ENCODE measurements around the gene AGPAT1. TPM values are rescaled to one million over a fixed set of nuclear protein-coding genes. Genes with fewer than 3 reads are reported as not detected.
"Not testable (repeated sequence)": the region's sequence is repeated elsewhere in the genome, so short reads cannot be mapped to it uniquely, and the experiment has no call there.

AGPAT1 gene
- total RNA-seq, 2 experiments from 2014 or later: 37.5 to 38.6 TPM

- DNase-seq (no peak), ATAC-seq (no peak)
- Mint-ChIP-seq H3K27me3 (peaks cover 50% of the 10 kb centered on the region), H3K9me3 (ENCODE audit: low read depth) (no peaks in the 10 kb centered on the region), H3K27ac (no peak within 1 kb of the TSS), H3K4me1 (peaks cover 32% of the 10 kb centered on the region), H3K36me3 (peaks cover 1% of the 10 kb centered on the region), H3K4me3 (no peak within 1 kb of the TSS)
- CTCF ChIA-PET: interaction anchor here (1.1 to 1.6 kb wide), 4 partner anchors 21 to 43 kb away, joined by 3 to 5 read pairs (median 3); no protein-coding TSS in a partner anchor
Measured at GRCh38 chr6:32151863-32152768, 23.8 kb downstream of the AGPAT1 start, which contains the start of gene PRRT1. Gene PRRT1 (minus strand): TSS chr6:32151939. CDS start chr6:32151827, 112 bp downstream.

DNA sequence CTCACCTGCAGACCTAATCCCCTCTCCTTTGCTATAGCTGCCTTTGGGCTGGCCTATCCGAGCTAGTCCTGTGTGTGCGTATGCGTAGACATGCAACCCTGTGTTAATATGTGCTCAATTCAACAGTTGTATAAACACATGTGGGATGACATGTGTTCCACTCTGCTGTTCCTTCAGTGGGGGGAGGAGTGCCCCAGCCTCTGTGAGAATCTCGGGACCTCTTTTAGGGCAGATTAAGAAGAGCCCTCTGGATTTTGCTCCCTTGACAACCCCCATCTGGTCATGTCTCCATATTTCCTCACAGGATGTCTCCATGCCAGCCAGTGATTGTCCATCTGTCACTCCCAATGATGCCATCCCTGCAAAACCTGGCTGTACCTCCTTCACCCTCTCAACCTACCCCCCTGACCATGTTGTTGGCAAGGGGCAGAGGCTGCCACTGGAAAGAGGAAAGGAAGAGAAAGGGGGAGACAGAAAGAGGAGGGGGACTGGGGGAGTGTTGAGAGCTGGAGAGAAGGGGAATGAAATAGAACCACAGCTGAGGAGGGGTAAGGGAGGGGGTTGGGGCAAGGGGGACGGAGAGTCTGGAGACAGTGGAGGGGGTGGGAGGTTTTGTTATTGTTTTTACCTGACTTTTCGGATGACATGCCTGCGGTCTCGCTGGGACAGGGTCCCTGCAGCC lies 24.6 kb downstream of the AGPAT1 start:
- H3K9me3 Mint-ChIP-seq (ENCODE audit: low read depth): no peaks in the 10 kb centered on the region
- H3K36me3 Mint-ChIP-seq: peaks cover 1% of the 10 kb centered on the region
- H3K4me3 Mint-ChIP-seq: no peak overlapping the region
- DNase-seq (no peak), ATAC-seq (no peak)
- CTCF ChIA-PET: interaction anchor here (1.4 to 1.6 kb wide), 3 partner anchors 21 to 44 kb away, joined by 3 to 5 read pairs (median 3); no protein-coding TSS in a partner anchor
- H3K27me3 Mint-ChIP-seq: peaks cover 57% of the 10 kb centered on the region
- H3K27ac Mint-ChIP-seq: no peak overlapping the region
- H3K4me1 Mint-ChIP-seq: peaks cover 32% of the 10 kb centered on the region

- ATAC-seq: no peak
- peaks cover 25% of the 10 kb centered on the region for H3K4me1 Mint-ChIP-seq
- CTCF ChIA-PET: interaction anchor here (1.4 kb wide), 1 partner anchor 27 kb away, joined by 3 read pairs; no protein-coding TSS in a partner anchor
- H3K9me3 Mint-ChIP-seq (ENCODE audit: low read depth): no peaks in the 10 kb centered on the region
- H3K27me3 Mint-ChIP-seq: peaks cover 63% of the 10 kb centered on the region
- H3K4me3 Mint-ChIP-seq: no peak overlapping the region
- no peak overlapping the region for H3K27ac Mint-ChIP-seq
- H3K36me3 Mint-ChIP-seq: no peaks in the 10 kb centered on the region
- DNase-seq: no peak
Measured at GRCh38 chr6:32149932-32150870, 25.7 kb downstream of the AGPAT1 start.

GRCh38 chr6:32149092-32149755 lies 26.7 kb downstream of the AGPAT1 start:
- Mint-ChIP-seq H3K4me1 (peaks cover 19% of the 10 kb centered on the region), H3K36me3 (no peaks in the 10 kb centered on the region), H3K27me3 (peaks cover 63% of the 10 kb centered on the region), H3K4me3 (peak overlapping the region; percentile 61), H3K27ac (peak overlapping the region; percentile 53), H3K9me3 (ENCODE audit: low read depth) (no peaks in the 10 kb centered on the region)
- DNase-seq: no peak
- peak; percentile 5 for ATAC-seq
- CTCF ChIA-PET: interaction anchor here (0.8 kb wide), 1 partner anchor 21 kb away, joined by 3 read pairs; the partner anchor contains the start of gene ATF6B

DNA sequence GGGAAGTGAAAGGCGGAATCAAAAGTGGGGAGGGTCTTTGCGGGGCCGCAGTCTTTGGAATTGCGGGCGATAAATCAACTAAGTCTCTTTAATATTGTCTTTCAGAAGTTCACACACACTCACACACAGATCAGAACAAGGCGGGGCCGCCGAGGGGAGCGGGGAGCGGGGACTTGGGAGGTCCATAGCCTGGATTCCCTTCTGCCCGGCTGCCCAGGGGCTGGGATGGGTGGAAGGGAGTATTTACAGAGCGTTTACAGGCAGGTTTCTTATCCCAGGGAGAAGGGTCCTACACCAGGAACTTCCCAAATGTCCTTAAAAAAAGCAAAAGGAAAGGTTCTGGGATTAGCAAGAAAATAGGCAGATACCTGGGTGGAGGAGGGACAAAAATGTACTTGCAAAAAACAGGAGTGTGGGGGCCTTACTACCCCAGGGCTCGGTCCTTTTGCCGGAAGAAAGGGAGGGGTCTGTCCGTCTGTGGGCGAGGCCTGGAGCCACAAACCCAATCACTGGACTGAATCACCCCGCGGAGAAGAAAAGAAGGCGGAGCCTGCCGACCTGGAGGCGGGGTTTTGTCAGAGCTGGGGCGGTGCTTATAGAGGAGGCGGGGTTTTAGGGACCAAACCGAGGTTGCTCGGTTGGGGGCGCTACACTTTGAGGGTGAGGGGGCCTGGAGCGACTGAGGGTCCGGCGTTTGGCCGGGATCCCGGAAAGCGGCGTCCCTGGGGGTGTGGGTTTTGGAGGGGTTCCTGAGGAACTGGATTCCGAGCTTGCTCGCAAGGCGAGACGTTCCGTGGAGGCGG lies 27.4 kb downstream of the AGPAT1 start:
- peak; percentile 77 for ATAC-seq
- CTCF ChIA-PET: interaction anchor here (0.7 to 1.4 kb wide), 3 partner anchors 16 to 240 kb away, joined by 3 to 4 read pairs (median 3); partner anchors contain the start of genes ATF6B and EGFL8
- no peaks in the 10 kb centered on the region for H3K9me3 Mint-ChIP-seq (ENCODE audit: low read depth)
- no peaks in the 10 kb centered on the region for H3K36me3 Mint-ChIP-seq
- H3K4me1 Mint-ChIP-seq: peaks cover 17% of the 10 kb centered on the region
- H3K27ac Mint-ChIP-seq: peak overlapping the region; percentile 53
- peak overlapping the region; percentile 61 for H3K4me3 Mint-ChIP-seq
- peak; percentile 74 for DNase-seq
- H3K27me3 Mint-ChIP-seq: peaks cover 63% of the 10 kb centered on the region

DNA sequence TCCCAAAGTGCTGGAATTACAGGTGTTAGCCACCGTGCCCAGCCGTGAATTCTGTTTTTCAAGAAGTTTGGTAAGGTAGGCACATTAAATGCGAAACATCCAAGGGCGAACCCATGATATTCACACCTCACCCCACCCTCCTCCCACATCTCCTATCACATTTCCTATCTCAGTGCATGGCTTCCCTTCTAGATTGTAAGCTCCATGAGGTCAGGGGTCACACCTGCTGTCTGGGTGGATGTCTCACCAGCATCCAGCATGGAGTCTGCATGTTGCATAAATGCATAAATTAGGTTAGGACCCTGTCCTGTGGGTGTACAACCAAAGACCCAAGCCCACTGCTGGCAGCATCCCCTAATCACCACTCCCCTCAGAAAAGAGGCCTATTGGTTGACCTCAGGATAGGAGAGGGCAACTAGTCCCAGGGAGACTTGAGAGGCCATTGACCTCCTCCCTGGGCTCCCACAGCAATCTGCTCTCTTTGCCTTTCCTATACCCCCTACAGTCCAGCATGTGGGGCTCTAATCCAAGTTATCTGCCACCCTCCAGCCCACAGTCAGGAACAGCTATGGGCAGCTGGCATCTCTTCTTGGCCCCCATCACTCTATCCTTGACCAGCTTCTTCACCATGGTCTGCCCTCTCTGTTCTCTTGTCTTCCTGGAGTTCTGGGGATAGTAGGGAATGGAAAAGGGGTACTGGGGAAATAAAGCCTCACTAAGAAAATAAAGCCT lies 28.3 kb downstream of the AGPAT1 start:
- no peak overlapping the region for H3K4me3 Mint-ChIP-seq
- H3K9me3 Mint-ChIP-seq (ENCODE audit: low read depth): no peaks in the 10 kb centered on the region
- ATAC-seq (no peak), DNase-seq (no peak)
- H3K27ac Mint-ChIP-seq: no peak overlapping the region
- CTCF ChIA-PET: interaction anchor here (0.7 to 1.4 kb wide), 2 partner anchors 16 to 239 kb away, joined by 3 to 4 read pairs; partner anchors contain the start of gene EGFL8
- H3K27me3 Mint-ChIP-seq: peaks cover 56% of the 10 kb centered on the region
- H3K36me3 Mint-ChIP-seq: no peaks in the 10 kb centered on the region
- H3K4me1 Mint-ChIP-seq: peaks cover 14% of the 10 kb centered on the region

GRCh38 chr6:32146687-32147086 lies 29.2 kb downstream of the AGPAT1 start:
- ATAC-seq (no peak), DNase-seq (no peak)
- Mint-ChIP-seq H3K36me3 (no peaks in the 10 kb centered on the region), H3K4me1 (peaks cover 12% of the 10 kb centered on the region), H3K9me3 (ENCODE audit: low read depth) (no peaks in the 10 kb centered on the region), H3K4me3 (no peak overlapping the region), H3K27me3 (peaks cover 52% of the 10 kb centered on the region), H3K27ac (no peak overlapping the region)
- CTCF ChIA-PET: interaction anchor here (1.4 kb wide), 1 partner anchor 17 kb away, joined by 4 read pairs; the partner anchor contains the start of gene EGFL8

- DNase-seq (no peak), ATAC-seq (no peak)
- no peaks in the 10 kb centered on the region for H3K9me3 Mint-ChIP-seq (ENCODE audit: low read depth)
- peaks cover 12% of the 10 kb centered on the region for H3K4me1 Mint-ChIP-seq
- H3K27me3 Mint-ChIP-seq: peaks cover 50% of the 10 kb centered on the region
- CTCF ChIA-PET: no interaction called here
- no peak overlapping the region for H3K4me3 Mint-ChIP-seq
- H3K36me3 Mint-ChIP-seq: no peaks in the 10 kb centered on the region
- no peak overlapping the region for H3K27ac Mint-ChIP-seq
Measured at GRCh38 chr6:32146287-32146686, 29.6 kb downstream of the AGPAT1 start.

- H3K4me1 Mint-ChIP-seq; H3K9me3 Mint-ChIP-seq (ENCODE audit: low read depth); H3K27ac Mint-ChIP-seq; DNase-seq; H3K4me3 Mint-ChIP-seq; CTCF ChIA-PET; ATAC-seq; H3K36me3 Mint-ChIP-seq: not testable (repeated sequence)
- peaks cover 36% of the 10 kb centered on the region for H3K27me3 Mint-ChIP-seq
Measured at GRCh38 chr6:32144238-32144637, 31.6 kb downstream of the AGPAT1 start.

DNA sequence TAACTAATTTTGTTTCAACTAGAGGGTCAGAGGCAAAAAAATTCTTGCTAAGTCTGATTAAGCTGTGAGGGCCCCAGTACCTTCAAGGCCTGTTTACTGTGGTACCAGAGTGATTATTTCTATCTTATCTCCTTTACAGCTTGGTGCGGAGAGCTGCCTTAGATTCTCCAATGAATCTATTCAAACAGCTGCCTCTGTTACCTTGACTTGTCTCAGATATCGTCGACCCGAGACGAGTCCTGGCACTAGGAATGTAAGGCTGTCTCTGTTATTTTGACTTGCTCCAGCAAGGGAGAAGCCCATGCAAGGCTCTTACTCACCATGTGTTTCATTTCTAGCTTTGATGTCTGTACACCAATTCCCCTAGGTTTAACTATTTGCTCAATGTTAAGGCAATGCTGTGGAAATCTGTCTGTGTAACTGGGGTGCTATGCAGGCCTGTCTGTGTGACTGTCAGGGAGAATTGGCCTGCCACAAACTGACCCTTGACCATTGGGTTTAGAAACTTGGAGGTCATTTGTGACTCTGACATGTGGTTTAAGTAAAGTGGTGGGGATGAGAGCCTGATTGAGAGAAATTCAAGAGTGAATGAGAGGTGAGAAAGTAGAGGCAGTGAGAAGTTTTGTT lies 35.4 kb downstream of the AGPAT1 start:
- H3K4me1 Mint-ChIP-seq: no peaks in the 10 kb centered on the region
- H3K4me3 Mint-ChIP-seq: no peak overlapping the region
- peaks cover 6% of the 10 kb centered on the region for H3K27me3 Mint-ChIP-seq
- H3K36me3 Mint-ChIP-seq: no peaks in the 10 kb centered on the region
- H3K27ac Mint-ChIP-seq: no peak overlapping the region
- no peaks in the 10 kb centered on the region for H3K9me3 Mint-ChIP-seq (ENCODE audit: low read depth)
- ATAC-seq: no peak
- DNase-seq: no peak
- CTCF ChIA-PET: interaction anchor here (1.2 kb wide), 2 partner anchors 9 to 21 kb away, joined by 3 to 5 read pairs; no protein-coding TSS in a partner anchor

- Mint-ChIP-seq H3K4me3 (no peak overlapping the region), H3K27ac (no peak overlapping the region), H3K27me3 (peaks cover 8% of the 10 kb centered on the region), H3K9me3 (ENCODE audit: low read depth) (no peaks in the 10 kb centered on the region), H3K4me1 (no peaks in the 10 kb centered on the region), H3K36me3 (no peaks in the 10 kb centered on the region)
- CTCF ChIA-PET: interaction anchor here (2.0 kb wide), 1 partner anchor 56 kb away, joined by 4 read pairs; no protein-coding TSS in a partner anchor
- DNase-seq: no peak
- ATAC-seq: no peak
Measured at GRCh38 chr6:32139590-32139989, 36.3 kb downstream of the AGPAT1 start.
